Measurements from ENCODE around the gene SV2A.
"Not testable (repeated sequence)": the region's sequence is repeated elsewhere in the genome, so short reads cannot be mapped to it uniquely, and the experiment has no call there.

SV2A gene

GRCh38 chr1:149927563-149928400 lies 10.1 kb upstream of the SV2A start, which contains the start of gene SF3B4:
Gene SF3B4, minus strand, starts transcription at chr1:149927803. Its CDS starts 44 bp downstream, at chr1:149927759.
- DNase-seq (ENCODE audit: low read depth) = peak; percentile 94

- DNase-seq (ENCODE audit: low read depth) = no peak
Observed at GRCh38 chr1:149927056-149927562, 9.5 kb upstream of the SV2A start.

GRCh38 chr1:149926296-149926695 lies 8.7 kb upstream of the SV2A start:
- no peak for DNase-seq (ENCODE audit: low read depth)

GRCh38 chr1:149925751-149926150 lies 8.1 kb upstream of the SV2A start:
- no peak for DNase-seq (ENCODE audit: low read depth)

- no peak for DNase-seq (ENCODE audit: low read depth)
Observed at GRCh38 chr1:149925345-149925744, 7.7 kb upstream of the SV2A start.

- no peak for DNase-seq (ENCODE audit: low read depth)
Observed at GRCh38 chr1:149923626-149924025, 6.0 kb upstream of the SV2A start.

GRCh38 chr1:149916898-149917252 lies 769 bp downstream of the SV2A start:
- DNase-seq (ENCODE audit: low read depth) = no peak

- DNase-seq (ENCODE audit: low read depth) = no peak
Observed at GRCh38 chr1:149916193-149916897, 1.3 kb downstream of the SV2A start.

GRCh38 chr1:149915429-149916192 lies 2.0 kb downstream of the SV2A start:
- no peak for DNase-seq (ENCODE audit: low read depth)

- no peak for DNase-seq (ENCODE audit: low read depth)
Observed at GRCh38 chr1:149914545-149914944, 3.1 kb downstream of the SV2A start.

GRCh38 chr1:149906570-149907075 lies 11.0 kb downstream of the SV2A start:
- no peak for DNase-seq (ENCODE audit: low read depth)

GRCh38 chr1:149903836-149904491 lies 13.7 kb downstream of the SV2A start:
- no peak for DNase-seq (ENCODE audit: low read depth)

GRCh38 chr1:149899460-149900284 lies 18.0 kb downstream of the SV2A start, which contains the start of gene BOLA1:
Gene BOLA1, plus strand, starts transcription at chr1:149899568. Its CDS starts 492 bp downstream, at chr1:149900060.
- DNase-seq (ENCODE audit: low read depth) = peak; percentile 65

GRCh38 chr1:149896575-149896974 lies 21.1 kb downstream of the SV2A start:
- DNase-seq (ENCODE audit: low read depth) = no peak

GRCh38 chr1:149888999-149889289 lies 28.7 kb downstream of the SV2A start:
- DNase-seq (ENCODE audit: low read depth) = no peak

GRCh38 chr1:149888247-149888998 lies 29.2 kb downstream of the SV2A start:
- peak; percentile 44 for DNase-seq (ENCODE audit: low read depth)

GRCh38 chr1:149887456-149888246 lies 30.0 kb downstream of the SV2A start:
- peak; percentile 45 for DNase-seq (ENCODE audit: low read depth)

GRCh38 chr1:149887196-149887455 lies 30.5 kb downstream of the SV2A start:
- DNase-seq (ENCODE audit: low read depth) = not testable (repeated sequence)

- DNase-seq (ENCODE audit: low read depth) = peak; percentile 69
Observed at GRCh38 chr1:149886396-149887195, 31.0 kb downstream of the SV2A start.

Measured in activated T-helper 1 cell treated with Interleukin-2 at 50 U/mL for 16 hours (primary cell).